Ovary (tissue), 3 donors: ENCODE data around the gene IQGAP2.

ENCODE experiments used
- EP300 ChIP-seq: sonication (generic); formaldehyde crosslinking; IDR thresholded peaks from one replicate; pipeline ENCODE4 v1.6.1; 2017; ENCODE audit warnings: antibody characterized with exemption
- POLR2A ChIP-seq: fragments of 450-650 bp; IDR thresholded peaks from one replicate; pipeline ENCODE4 v1.6.1; 2017; ENCODE audit warnings: antibody characterized with exemption, mild to moderate bottlenecking, moderate library complexity
- TF ChIP-seq, protein P1 (sequence below), 3 donors: fragments of 450-650 bp in 2 of 3; fragments of 200-600 bp in 1 of 3; IDR thresholded peaks; one replicate each; pipeline versions ENCODE4 v1.5.1 to v1.8.0; 2016 to 2022; ENCODE audit warnings: antibody characterized with exemption in 3 of 3, mild to moderate bottlenecking in 1 of 3
- donor health status: DM: no; HTN: no; CAD: no.

DNA sequence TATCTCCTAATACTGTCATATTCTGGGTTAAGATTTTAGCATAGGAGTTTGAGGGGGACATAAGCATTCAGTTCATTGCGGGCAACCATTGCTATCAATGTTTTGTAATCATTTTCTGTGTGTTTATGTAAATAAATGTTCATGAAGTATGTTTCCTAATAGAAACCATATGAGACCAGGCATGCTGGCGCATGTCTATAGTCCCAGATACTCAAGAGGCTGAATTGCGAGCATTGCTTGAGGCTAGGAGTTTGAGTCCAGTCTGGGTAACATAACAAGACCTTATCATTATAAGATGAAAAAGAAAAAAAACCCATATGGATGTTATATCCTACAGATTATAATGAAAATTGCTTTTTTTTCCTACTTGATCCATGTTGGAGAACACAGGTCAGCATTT lies 129.0 kb downstream of the IQGAP2 start:
- TF ChIP-seq, protein P1, sequence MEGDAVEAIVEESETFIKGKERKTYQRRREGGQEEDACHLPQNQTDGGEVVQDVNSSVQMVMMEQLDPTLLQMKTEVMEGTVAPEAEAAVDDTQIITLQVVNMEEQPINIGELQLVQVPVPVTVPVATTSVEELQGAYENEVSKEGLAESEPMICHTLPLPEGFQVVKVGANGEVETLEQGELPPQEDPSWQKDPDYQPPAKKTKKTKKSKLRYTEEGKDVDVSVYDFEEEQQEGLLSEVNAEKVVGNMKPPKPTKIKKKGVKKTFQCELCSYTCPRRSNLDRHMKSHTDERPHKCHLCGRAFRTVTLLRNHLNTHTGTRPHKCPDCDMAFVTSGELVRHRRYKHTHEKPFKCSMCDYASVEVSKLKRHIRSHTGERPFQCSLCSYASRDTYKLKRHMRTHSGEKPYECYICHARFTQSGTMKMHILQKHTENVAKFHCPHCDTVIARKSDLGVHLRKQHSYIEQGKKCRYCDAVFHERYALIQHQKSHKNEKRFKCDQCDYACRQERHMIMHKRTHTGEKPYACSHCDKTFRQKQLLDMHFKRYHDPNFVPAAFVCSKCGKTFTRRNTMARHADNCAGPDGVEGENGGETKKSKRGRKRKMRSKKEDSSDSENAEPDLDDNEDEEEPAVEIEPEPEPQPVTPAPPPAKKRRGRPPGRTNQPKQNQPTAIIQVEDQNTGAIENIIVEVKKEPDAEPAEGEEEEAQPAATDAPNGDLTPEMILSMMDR (IDR thresholded peaks at IDR 0.05) = no peak
- TF ChIP-seq POLR2A (no peak), EP300 (no peak)
